SK-N-SH (cell line): ENCODE measurements around the gene ANKRD37. TPM values are rescaled to one million over a fixed set of nuclear protein-coding genes. Genes with fewer than 3 reads are reported as not detected.

Source experiments
- CTCF ChIA-PET: fragments of 300-600, 350-600 bp; formaldehyde crosslinking; extraction: SDS; loops from one replicate; lab custom pipeline; 2021; lab: Yijun Ruan, JAX
- POLR2A ChIA-PET: fragments of 350-600 bp; sonication (Branson Sonifier 250); formaldehyde crosslinking; extraction: SDS; loops from one replicate; lab custom pipeline; 2020; ENCODE audit warnings: antibody characterized with exemption, inconsistent platforms; lab: Yijun Ruan, JAX
- DNase-seq: peaks from one replicate; pipeline ENCODE4 v3.0.0; 2012
- H2AFZ ChIP-seq: fragments of 200-600 bp; sonication (generic); 2 replicates; pipeline ENCODE4 v1.8.1; 2016; ENCODE audit warnings: antibody characterized with exemption, mild to moderate bottlenecking, low read depth
- H3F3A ChIP-seq: fragments of 200-600 bp; sonication (generic); replicated peaks from 2 replicates; pipeline ENCODE3; 2016; ENCODE audit warnings: antibody characterized with exemption, mild to moderate bottlenecking; ENCODE audit not compliant: insufficient read depth
- H3K27ac ChIP-seq, 2 experiments: fragments of 200-500 bp in 1 of 2; fragments of 200-600 bp in 1 of 2; sonication (Bioruptor generic) in 1 of 2; sonication (generic), shearing (Covaris generic) in 1 of 2; 2 replicates each; pipeline versions ENCODE4 v1.5.1 to v1.6.1; 2014 to 2016; ENCODE audit warnings: low read depth in 2 of 2, inconsistent platforms in 1 of 2, low read length in 1 of 2, mild to moderate bottlenecking in 1 of 2, mixed read lengths in 1 of 2
- H3K27me3 ChIP-seq: fragments of 200-600 bp; sonication (generic), shearing (Covaris generic); 2 replicates; pipeline ENCODE4 v1.6.1; 2016; ENCODE audit warnings: mixed run types; ENCODE audit not compliant: insufficient read depth
- H3K36me3 ChIP-seq, 2 experiments: fragments of 200-500 bp in 1 of 2; fragments of 200-600 bp in 1 of 2; sonication (Bioruptor generic) in 1 of 2; sonication (generic) in 1 of 2; replicated peaks in 1 of 2; 2 replicates each; pipeline versions ENCODE3 to v1.5.1; 2014 to 2016; ENCODE audit warnings: low read length in 1 of 2, mild to moderate bottlenecking in 1 of 2; ENCODE audit not compliant: insufficient read depth in 2 of 2, control insufficient read depth in 1 of 2
- H3K4me1 ChIP-seq, 2 experiments: fragments of 200-500 bp in 1 of 2; fragments of 200-600 bp in 1 of 2; sonication (Bioruptor generic) in 1 of 2; sonication (generic), shearing (Covaris generic) in 1 of 2; 2 replicates each; pipeline versions ENCODE4 v1.5.1 to v1.6.1; 2014 to 2016; ENCODE audit warnings: low read depth in 1 of 2, low read length in 1 of 2, mixed run types in 1 of 2; ENCODE audit not compliant: insufficient read depth in 2 of 2, control insufficient read depth in 1 of 2
- H3K4me2 ChIP-seq: fragments of 200-600 bp; sonication (generic), shearing (Covaris generic); 2 replicates; pipeline ENCODE4 v1.6.1; 2017; ENCODE audit warnings: mixed run types
- H3K4me3 ChIP-seq, 2 experiments: fragments of 200-500 bp in 1 of 2; fragments of 200-600 bp in 1 of 2; sonication (Bioruptor generic) in 1 of 2; sonication (generic), shearing (Covaris generic) in 1 of 2; 2 replicates each; pipeline versions ENCODE4 v1.5.1 to v1.8.1; 2014 to 2016; ENCODE audit warnings: low read depth in 2 of 2, inconsistent platforms in 1 of 2, low read length in 1 of 2, mild to moderate bottlenecking in 1 of 2, mixed read lengths in 1 of 2, moderate library complexity in 1 of 2
- H3K79me2 ChIP-seq: fragments of 200-600 bp; sonication (generic); 2 replicates; pipeline ENCODE4 v1.8.1; 2017; ENCODE audit warnings: mild to moderate bottlenecking; ENCODE audit not compliant: insufficient read depth
- H3K9ac ChIP-seq: fragments of 200-600 bp; sonication (generic); 2 replicates; pipeline ENCODE4 v1.6.1; 2017; ENCODE audit warnings: mixed run types
- H3K9me2 ChIP-seq: fragments of 200-600 bp; sonication (generic); 2 replicates; pipeline ENCODE4 v1.6.1; 2017; ENCODE audit warnings: mixed run types
- H3K9me3 ChIP-seq: fragments of 200-600 bp; sonication (generic); 2 replicates; pipeline ENCODE4 v1.6.1; 2017; ENCODE audit warnings: mixed run types, mild to moderate bottlenecking, moderate library complexity
- H4K20me1 ChIP-seq: fragments of 200-600 bp; sonication (generic); 2 replicates; pipeline ENCODE4 v1.6.1; 2017; ENCODE audit warnings: mild to moderate bottlenecking, mixed run types; ENCODE audit not compliant: insufficient read depth
- CHD2 ChIP-seq: fragments of 150-350 bp; IDR thresholded peaks from 2 replicates; pipeline ENCODE4 v1.6.1; 2018; ENCODE audit warnings: low read length; ENCODE audit not compliant: partially characterized antibody
- ELF1 ChIP-seq: IDR thresholded peaks from 2 replicates; pipeline ENCODE4 v1.4.0; 2012
- EP300 ChIP-seq, 2 experiments: IDR thresholded peaks; 2 replicates each; pipeline versions ENCODE4 v1.4.0 to v1.6.1; 2012; ENCODE audit warnings: borderline replicate concordance in 1 of 2, low read depth in 1 of 2, low read length in 1 of 2
- EZH2phosphoT487 ChIP-seq: fragments of 200-600 bp; sonication (generic); IDR thresholded peaks from 2 replicates; pipeline ENCODE4 v1.6.1; 2017; ENCODE audit warnings: low read depth, mixed run types, mild to moderate bottlenecking, antibody characterized with exemption, moderate library complexity, borderline replicate concordance
- FOSL2 ChIP-seq: IDR thresholded peaks from 2 replicates; pipeline ENCODE4 v1.4.0; 2012; ENCODE audit warnings: low read depth, mild to moderate bottlenecking, moderate library complexity, borderline replicate concordance
- FOXJ3 ChIP-seq: sonication (generic); formaldehyde crosslinking; IDR thresholded peaks from 2 replicates; pipeline ENCODE4 v1.5.1; 2020; ENCODE audit warnings: mild to moderate bottlenecking, missing genetic modification reagents
- FOXM1 ChIP-seq: IDR thresholded peaks from 2 replicates; pipeline ENCODE4 v1.4.0; 2012; ENCODE audit warnings: low read depth, mild to moderate bottlenecking
- GABPA ChIP-seq: IDR thresholded peaks from 2 replicates; pipeline ENCODE4 v1.4.0; 2012; ENCODE audit warnings: low read depth, mild to moderate bottlenecking
- MEF2A ChIP-seq: IDR thresholded peaks from 2 replicates; pipeline ENCODE4 v1.4.0; 2012; ENCODE audit warnings: low read depth, borderline replicate concordance
- NFIC ChIP-seq: IDR thresholded peaks from 2 replicates; pipeline ENCODE4 v1.4.0; 2012; ENCODE audit warnings: borderline replicate concordance
- NRF1 ChIP-seq: IDR thresholded peaks from 2 replicates; pipeline ENCODE4 v1.6.1; 2012; ENCODE audit warnings: low read depth, mild to moderate bottlenecking, low read length
- POLR2AphosphoS5 ChIP-seq: IDR thresholded peaks from 2 replicates; pipeline ENCODE4 v1.6.1; 2012; ENCODE audit warnings: low read depth, low read length
- RAD21 ChIP-seq: IDR thresholded peaks from 2 replicates; pipeline ENCODE4 v1.6.1; 2012; ENCODE audit warnings: mild to moderate bottlenecking, low read length
- RCOR1 ChIP-seq: fragments of 150-350 bp; IDR thresholded peaks from 2 replicates; pipeline ENCODE4 v1.6.1; 2017; ENCODE audit warnings: antibody characterized with exemption, low read length
- RFX5 ChIP-seq: IDR thresholded peaks from 2 replicates; pipeline ENCODE4 v1.6.1; 2012; ENCODE audit warnings: mild to moderate bottlenecking, improper control_type of control experiment, low read length
- RXRA ChIP-seq: IDR thresholded peaks from 2 replicates; pipeline ENCODE4 v1.4.0; 2012; ENCODE audit warnings: low read depth, mild to moderate bottlenecking, borderline replicate concordance
- SIN3A ChIP-seq: IDR thresholded peaks from 2 replicates; pipeline ENCODE4 v1.6.1; 2012; ENCODE audit warnings: low read depth, mild to moderate bottlenecking, low read length, moderate library complexity, borderline replicate concordance
- SMC3 ChIP-seq: IDR thresholded peaks from 2 replicates; pipeline ENCODE4 v1.6.1; 2012; ENCODE audit warnings: low read depth, low read length, improper control_type of control experiment
- TAF1 ChIP-seq: IDR thresholded peaks from 2 replicates; pipeline ENCODE4 v1.6.1; 2012; ENCODE audit warnings: low read depth, mild to moderate bottlenecking, low read length, moderate library complexity, borderline replicate concordance
- TCF12 ChIP-seq: IDR thresholded peaks from 2 replicates; pipeline ENCODE4 v1.4.0; 2012
- TEAD4 ChIP-seq: IDR thresholded peaks from 2 replicates; pipeline ENCODE4 v1.4.0; 2012; ENCODE audit warnings: mild to moderate bottlenecking, borderline replicate concordance; ENCODE audit not compliant: insufficient read depth
- WGBS: methylation state at CpG from one replicate; pipeline ENCODE4 v1.1.6; 2017; ENCODE audit warnings: low lambda C conversion rate; 5-methylcytosine and 5-hydroxymethylcytosine counted together
- polyA plus RNA-seq, 3 experiments: library from polyadenylated mRNA; depleted of rRNA; stranded (reverse); fragments of >200 nt; gene quantifications; 2 replicates each; pipeline ENCODE4 v1.2.3, GENCODE V29; 2012
- TF ChIP-seq, protein P1 (sequence below): IDR thresholded peaks from 2 replicates; pipeline ENCODE4; 2012
- TF ChIP-seq, protein P2 (sequence below): IDR thresholded peaks from 2 replicates; pipeline ENCODE4 v1.6.1; 2012; ENCODE audit warnings: mild to moderate bottlenecking, low read depth, low read length, moderate library complexity
- TF ChIP-seq, protein P3 (sequence below): fragments of 150-350 bp; IDR thresholded peaks from 2 replicates; pipeline ENCODE4 v1.6.1; 2017; ENCODE audit warnings: antibody characterized with exemption, low read length, low read depth, borderline replicate concordance
- TF ChIP-seq, protein P4 (sequence below): IDR thresholded peaks from 2 replicates; pipeline ENCODE4 v1.4.0; 2012; ENCODE audit warnings: low read depth, borderline replicate concordance

The ANKRD37 gene
- polyA plus RNA-seq, 1 of the 3 experiments (the other 2 are of a cell fraction), result 10.1 TPM

DNA sequence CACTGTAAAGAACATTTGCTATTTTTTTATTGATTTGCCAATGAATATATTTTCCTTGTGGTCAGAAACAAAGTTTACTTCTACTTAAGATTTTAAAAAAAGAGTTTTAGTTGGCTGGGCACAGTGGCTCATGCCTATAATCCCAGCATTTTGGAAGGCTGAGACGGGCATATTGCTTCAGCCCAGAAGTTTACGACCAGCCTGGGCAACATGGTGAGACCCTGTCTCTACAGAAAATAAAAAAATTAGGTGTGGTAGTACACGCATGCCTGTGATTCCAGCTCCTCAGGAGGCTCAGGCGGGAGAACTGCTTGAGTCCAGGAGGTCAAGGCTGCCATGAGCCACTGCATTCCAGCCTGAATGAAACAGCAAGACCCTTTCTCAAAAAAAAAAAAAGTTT lies 37.7 kb upstream of the ANKRD37 start (continued):
- TF ChIP-seq, protein P1, sequence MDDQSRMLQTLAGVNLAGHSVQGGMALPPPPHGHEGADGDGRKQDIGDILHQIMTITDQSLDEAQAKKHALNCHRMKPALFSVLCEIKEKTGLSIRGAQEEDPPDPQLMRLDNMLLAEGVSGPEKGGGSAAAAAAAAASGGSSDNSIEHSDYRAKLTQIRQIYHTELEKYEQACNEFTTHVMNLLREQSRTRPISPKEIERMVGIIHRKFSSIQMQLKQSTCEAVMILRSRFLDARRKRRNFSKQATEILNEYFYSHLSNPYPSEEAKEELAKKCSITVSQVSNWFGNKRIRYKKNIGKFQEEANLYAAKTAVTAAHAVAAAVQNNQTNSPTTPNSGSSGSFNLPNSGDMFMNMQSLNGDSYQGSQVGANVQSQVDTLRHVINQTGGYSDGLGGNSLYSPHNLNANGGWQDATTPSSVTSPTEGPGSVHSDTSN, result no peak
- TF ChIP-seq ELF1 (no peak), NRF1 (no peak)
- TF ChIP-seq, all 33 proteins: peak for 0

DNA sequence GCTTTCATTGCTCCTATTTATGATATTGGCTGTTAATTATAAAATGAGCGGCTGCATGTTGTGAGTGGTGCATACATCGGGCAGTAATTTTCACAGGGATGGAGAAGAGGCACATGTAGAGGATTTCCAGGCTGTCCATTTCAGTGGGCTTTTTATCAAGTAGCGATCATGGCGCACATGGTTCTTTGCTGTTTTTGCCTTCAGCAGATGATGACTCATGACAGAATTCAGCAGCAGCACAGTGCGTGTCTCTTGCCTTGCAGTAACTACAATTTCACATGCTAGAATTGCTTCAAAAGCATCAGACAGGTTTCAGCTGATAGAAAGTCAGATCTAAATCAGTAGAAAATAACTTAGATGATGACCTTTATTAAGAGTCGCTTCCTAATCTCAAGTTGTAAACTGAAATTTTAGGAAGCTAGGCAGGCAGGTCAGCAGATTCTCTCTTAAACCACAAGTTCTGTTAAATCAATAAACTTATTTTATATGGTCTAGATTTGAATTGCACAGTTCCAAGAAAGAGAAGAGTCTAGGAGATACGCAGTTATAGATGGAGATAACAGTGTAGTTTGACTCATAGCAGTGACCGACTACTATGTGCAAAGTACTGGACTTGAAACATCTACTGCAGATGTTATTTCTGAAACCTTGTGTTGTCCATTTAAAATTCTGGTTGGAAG lies 36.7 kb upstream of the ANKRD37 start:
- H3K9me3 ChIP-seq, result no peaks in the 10 kb centered on the region
- peak overlapping the region; percentile 68; the same call in 1 of the 2 replicates for H3K9ac ChIP-seq
- WGBS, result 32% methylated on average over 8 of the region's 8 CpGs
- no peaks in the 10 kb centered on the region for H3K9me2 ChIP-seq
- peaks cover 37% of the 10 kb centered on the region for H3F3A ChIP-seq
- H3K27ac ChIP-seq, result peak overlapping the region; percentile 78 to 98; a peak in 3 of 4 replicates
- no peaks in the 10 kb centered on the region for H4K20me1 ChIP-seq
- no peak overlapping the region for H2AFZ ChIP-seq
- peak; percentile 42 for DNase-seq
- ChIA-PET CTCF (no interaction called here), POLR2A (no interaction called here)
- H3K4me2 ChIP-seq, result peak overlapping the region; percentile 60
- H3K4me1 ChIP-seq, result peaks cover 8 to 21% of the 10 kb centered on the region in 2 experiments
- H3K27me3 ChIP-seq, result no peaks in the 10 kb centered on the region
- no peak overlapping the region for H3K4me3 ChIP-seq
- H3K36me3 ChIP-seq, result peaks cover 5 to 31% of the 10 kb centered on the region in 2 experiments
- H3K79me2 ChIP-seq, result peaks cover 3% of the 10 kb centered on the region; the same call in 1 of the 2 replicates
- TF ChIP-seq RXRA (no peak), SMC3 (no peak), FOSL2 (peak; percentile 84), SIN3A (no peak), TEAD4 (0 out of 2 replicates have a peak, but pooled peaks have one; percentile 43), MEF2A (no peak), FOXM1 (peak; percentile 20; the same call in 1 of the 2 replicates), GABPA (no peak), ELF1 (no peak), CHD2 (no peak), TAF1 (no peak), RAD21 (no peak), TCF12 (peak; percentile 73), FOXJ3 (CRISPR knock-in tag) (no peak), EZH2phosphoT487 (no peak), NRF1 (no peak), EP300 (IDR thresholded peaks at IDR 0.05; ENCODE audit: borderline replicate concordance in 1 of 2, low read depth in 1 of 2, low read length in 1 of 2) (no peak), RFX5 (no peak), NFIC (peak; percentile 33; the same call in 1 of the 2 replicates), POLR2AphosphoS5 (no peak), RCOR1 (no peak)
- TF ChIP-seq, protein P2, sequence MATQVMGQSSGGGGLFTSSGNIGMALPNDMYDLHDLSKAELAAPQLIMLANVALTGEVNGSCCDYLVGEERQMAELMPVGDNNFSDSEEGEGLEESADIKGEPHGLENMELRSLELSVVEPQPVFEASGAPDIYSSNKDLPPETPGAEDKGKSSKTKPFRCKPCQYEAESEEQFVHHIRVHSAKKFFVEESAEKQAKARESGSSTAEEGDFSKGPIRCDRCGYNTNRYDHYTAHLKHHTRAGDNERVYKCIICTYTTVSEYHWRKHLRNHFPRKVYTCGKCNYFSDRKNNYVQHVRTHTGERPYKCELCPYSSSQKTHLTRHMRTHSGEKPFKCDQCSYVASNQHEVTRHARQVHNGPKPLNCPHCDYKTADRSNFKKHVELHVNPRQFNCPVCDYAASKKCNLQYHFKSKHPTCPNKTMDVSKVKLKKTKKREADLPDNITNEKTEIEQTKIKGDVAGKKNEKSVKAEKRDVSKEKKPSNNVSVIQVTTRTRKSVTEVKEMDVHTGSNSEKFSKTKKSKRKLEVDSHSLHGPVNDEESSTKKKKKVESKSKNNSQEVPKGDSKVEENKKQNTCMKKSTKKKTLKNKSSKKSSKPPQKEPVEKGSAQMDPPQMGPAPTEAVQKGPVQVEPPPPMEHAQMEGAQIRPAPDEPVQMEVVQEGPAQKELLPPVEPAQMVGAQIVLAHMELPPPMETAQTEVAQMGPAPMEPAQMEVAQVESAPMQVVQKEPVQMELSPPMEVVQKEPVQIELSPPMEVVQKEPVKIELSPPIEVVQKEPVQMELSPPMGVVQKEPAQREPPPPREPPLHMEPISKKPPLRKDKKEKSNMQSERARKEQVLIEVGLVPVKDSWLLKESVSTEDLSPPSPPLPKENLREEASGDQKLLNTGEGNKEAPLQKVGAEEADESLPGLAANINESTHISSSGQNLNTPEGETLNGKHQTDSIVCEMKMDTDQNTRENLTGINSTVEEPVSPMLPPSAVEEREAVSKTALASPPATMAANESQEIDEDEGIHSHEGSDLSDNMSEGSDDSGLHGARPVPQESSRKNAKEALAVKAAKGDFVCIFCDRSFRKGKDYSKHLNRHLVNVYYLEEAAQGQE, result no peak
- TF ChIP-seq, protein P3, sequence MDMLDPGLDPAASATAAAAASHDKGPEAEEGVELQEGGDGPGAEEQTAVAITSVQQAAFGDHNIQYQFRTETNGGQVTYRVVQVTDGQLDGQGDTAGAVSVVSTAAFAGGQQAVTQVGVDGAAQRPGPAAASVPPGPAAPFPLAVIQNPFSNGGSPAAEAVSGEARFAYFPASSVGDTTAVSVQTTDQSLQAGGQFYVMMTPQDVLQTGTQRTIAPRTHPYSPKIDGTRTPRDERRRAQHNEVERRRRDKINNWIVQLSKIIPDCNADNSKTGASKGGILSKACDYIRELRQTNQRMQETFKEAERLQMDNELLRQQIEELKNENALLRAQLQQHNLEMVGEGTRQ, result no peak
- TF ChIP-seq, protein P4, sequence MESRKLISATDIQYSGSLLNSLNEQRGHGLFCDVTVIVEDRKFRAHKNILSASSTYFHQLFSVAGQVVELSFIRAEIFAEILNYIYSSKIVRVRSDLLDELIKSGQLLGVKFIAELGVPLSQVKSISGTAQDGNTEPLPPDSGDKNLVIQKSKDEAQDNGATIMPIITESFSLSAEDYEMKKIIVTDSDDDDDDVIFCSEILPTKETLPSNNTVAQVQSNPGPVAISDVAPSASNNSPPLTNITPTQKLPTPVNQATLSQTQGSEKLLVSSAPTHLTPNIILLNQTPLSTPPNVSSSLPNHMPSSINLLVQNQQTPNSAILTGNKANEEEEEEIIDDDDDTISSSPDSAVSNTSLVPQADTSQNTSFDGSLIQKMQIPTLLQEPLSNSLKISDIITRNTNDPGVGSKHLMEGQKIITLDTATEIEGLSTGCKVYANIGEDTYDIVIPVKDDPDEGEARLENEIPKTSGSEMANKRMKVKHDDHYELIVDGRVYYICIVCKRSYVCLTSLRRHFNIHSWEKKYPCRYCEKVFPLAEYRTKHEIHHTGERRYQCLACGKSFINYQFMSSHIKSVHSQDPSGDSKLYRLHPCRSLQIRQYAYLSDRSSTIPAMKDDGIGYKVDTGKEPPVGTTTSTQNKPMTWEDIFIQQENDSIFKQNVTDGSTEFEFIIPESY, result no peak; the same call in 1 of the 2 replicates
